Sigmoid colon (tissue), 3 donors: ENCODE data around the gene KRT3.

Experiments used
- POLR2A ChIP-seq, 2 donors: fragments of 450-650 bp; IDR thresholded peaks; one replicate each; pipeline ENCODE4 v1.6.1; 2016; ENCODE audit warnings: antibody characterized with exemption in 2 of 2, mild to moderate bottlenecking in 2 of 2, moderate library complexity in 2 of 2
- TF ChIP-seq, protein P1 (sequence below), 4 experiments: fragments of 450-650 bp in 3 of 4; fragments of 200-600 bp in 1 of 4; IDR thresholded peaks; one replicate each; pipeline ENCODE4 v1.5.1; 2016 to 2019; ENCODE audit warnings: antibody characterized with exemption in 4 of 4, mild to moderate bottlenecking in 3 of 4, moderate library complexity in 2 of 4

DNA sequence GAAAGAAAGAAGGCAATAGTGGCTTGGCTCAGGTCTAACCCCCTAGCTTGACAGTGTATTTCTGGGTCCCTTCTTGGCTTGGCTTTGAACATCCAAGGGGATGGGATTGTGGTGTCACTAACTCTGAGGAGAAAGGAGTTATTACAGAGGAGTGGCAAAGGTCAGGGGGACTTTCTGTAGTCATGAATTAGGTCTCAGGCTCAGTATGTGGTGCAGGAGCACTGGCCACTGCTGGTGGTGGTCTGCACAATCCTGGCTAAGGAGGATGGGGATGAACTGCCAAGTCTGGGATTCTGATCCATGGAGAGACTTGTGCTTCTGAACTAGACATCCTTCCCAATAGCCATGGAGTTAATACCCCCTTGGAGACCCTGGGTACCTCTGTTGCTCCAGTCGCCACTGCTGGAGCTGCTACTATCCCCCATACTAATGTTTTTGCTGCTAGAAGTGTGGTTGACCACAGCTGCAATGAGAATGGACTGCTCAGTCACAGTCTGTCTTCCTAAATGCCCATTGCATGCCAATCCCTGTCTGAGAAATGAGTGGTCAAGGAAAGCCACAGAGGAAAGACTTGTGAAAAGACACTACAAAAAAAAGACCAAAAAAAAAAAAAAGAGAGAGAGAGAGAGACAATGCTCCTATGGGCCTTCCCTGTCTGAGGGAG lies 51.3 kb downstream of the KRT3 start:
- TF ChIP-seq, protein P1, sequence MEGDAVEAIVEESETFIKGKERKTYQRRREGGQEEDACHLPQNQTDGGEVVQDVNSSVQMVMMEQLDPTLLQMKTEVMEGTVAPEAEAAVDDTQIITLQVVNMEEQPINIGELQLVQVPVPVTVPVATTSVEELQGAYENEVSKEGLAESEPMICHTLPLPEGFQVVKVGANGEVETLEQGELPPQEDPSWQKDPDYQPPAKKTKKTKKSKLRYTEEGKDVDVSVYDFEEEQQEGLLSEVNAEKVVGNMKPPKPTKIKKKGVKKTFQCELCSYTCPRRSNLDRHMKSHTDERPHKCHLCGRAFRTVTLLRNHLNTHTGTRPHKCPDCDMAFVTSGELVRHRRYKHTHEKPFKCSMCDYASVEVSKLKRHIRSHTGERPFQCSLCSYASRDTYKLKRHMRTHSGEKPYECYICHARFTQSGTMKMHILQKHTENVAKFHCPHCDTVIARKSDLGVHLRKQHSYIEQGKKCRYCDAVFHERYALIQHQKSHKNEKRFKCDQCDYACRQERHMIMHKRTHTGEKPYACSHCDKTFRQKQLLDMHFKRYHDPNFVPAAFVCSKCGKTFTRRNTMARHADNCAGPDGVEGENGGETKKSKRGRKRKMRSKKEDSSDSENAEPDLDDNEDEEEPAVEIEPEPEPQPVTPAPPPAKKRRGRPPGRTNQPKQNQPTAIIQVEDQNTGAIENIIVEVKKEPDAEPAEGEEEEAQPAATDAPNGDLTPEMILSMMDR (IDR thresholded peaks at IDR 0.05) = no peak
- TF ChIP-seq POLR2A (IDR thresholded peaks at IDR 0.05) = no peak
